Cardiac muscle cell (in vitro differentiated cells and primary cell): ENCODE data around the gene GNE. TPM values are rescaled to one million over a fixed set of nuclear protein-coding genes. Genes with fewer than 3 reads are reported as not detected.

Experiments
- DNase-seq, 2 donors: peaks; one replicate each; pipeline versions ENCODE4 v3.0.0 to v3.0.0-alpha.2; 2010 to 2017; ENCODE audit warnings: low read depth in 1 of 2, low spot score in 1 of 2
- H3K27ac ChIP-seq: fragments of 200-600 bp; sonication (generic); 2 replicates; pipeline ENCODE4 v1.5.1; 2016
- H3K27me3 ChIP-seq: fragments of 200-600 bp; sonication (generic); 2 replicates; pipeline ENCODE4 v1.6.0; 2016; ENCODE audit warnings: control low read depth
- H3K36me3 ChIP-seq: fragments of 200-600 bp; sonication (generic); 2 replicates; pipeline ENCODE4 v1.5.1; 2016; ENCODE audit warnings: control low read depth
- H3K4me1 ChIP-seq: fragments of 200-600 bp; sonication (generic); 2 replicates; pipeline ENCODE4 v1.8.1; 2017; ENCODE audit warnings: low read depth, mild to moderate bottlenecking, mixed run types
- H3K4me3 ChIP-seq: fragments of 200-600 bp; sonication (generic); 2 replicates; pipeline ENCODE4 v1.5.1; 2016; ENCODE audit warnings: mild to moderate bottlenecking
- H3K9me3 ChIP-seq: fragments of 200-600 bp; sonication (generic); 2 replicates; pipeline ENCODE4 v1.5.1; 2017; ENCODE audit warnings: low read depth, mild to moderate bottlenecking, control low read depth
- CTCF ChIP-seq: IDR thresholded peaks from 2 replicates; pipeline ENCODE4 v1.5.1; 2012; ENCODE audit warnings: low read depth, mild to moderate bottlenecking, low read length
- polyA plus RNA-seq: library from polyadenylated mRNA; unstranded; fragments of >200 nt; fragmentation: Nextera tagmentation; extraction: Ambion mirVana; gene quantifications from 2 replicates; pipeline ENCODE4 v1.2.1, GENCODE V29; 2016
- total RNA-seq: library from RNA; depleted of rRNA; stranded (reverse); fragments of >200 nt; gene quantifications from 2 replicates; pipeline ENCODE4 v1.2.3, GENCODE V29; 2016

Gene GNE
- total and polyA plus RNA-seq, 2 experiments from 2014 or later = 3.6 to 9.5 TPM

- DNase-seq = peak in 1 of 2 donors; percentile 22
- no peak for TF ChIP-seq CTCF
- Histone ChIP-seq H3K4me1 (no peaks in the 10 kb centered on the region), H3K27me3 (no peaks in the 10 kb centered on the region), H3K27ac (no peak overlapping the region), H3K9me3 (no peaks in the 10 kb centered on the region), H3K4me3 (no peak overlapping the region), H3K36me3 (no peaks in the 10 kb centered on the region)
These were observed 9.8 kb upstream of the GNE start for GRCh38 chr9:36268007-36268427.

GRCh38 chr9:36264896-36265295, 6.6 kb upstream of the GNE start:
- no peak for DNase-seq
- no peaks in the 10 kb centered on the region for H3K27me3 ChIP-seq
- H3K4me3 ChIP-seq = no peak overlapping the region
- no peaks in the 10 kb centered on the region for H3K36me3 ChIP-seq
- H3K4me1 ChIP-seq = no peaks in the 10 kb centered on the region
- no peak for TF ChIP-seq CTCF
- no peak overlapping the region for H3K27ac ChIP-seq
- no peaks in the 10 kb centered on the region for H3K9me3 ChIP-seq

- Histone ChIP-seq H3K27me3 (no peaks in the 10 kb centered on the region), H3K36me3 (no peaks in the 10 kb centered on the region), H3K27ac (no peak overlapping the region), H3K9me3 (no peaks in the 10 kb centered on the region), H3K4me1 (no peaks in the 10 kb centered on the region), H3K4me3 (no peak overlapping the region)
- TF ChIP-seq CTCF = no peak
- no peak for DNase-seq
These were observed 5.4 kb upstream of the GNE start for GRCh38 chr9:36263683-36264082.

GRCh38 chr9:36258996-36259533, 817 bp upstream of the GNE start:
- H3K9me3 ChIP-seq = no peaks in the 10 kb centered on the region
- no peaks in the 10 kb centered on the region for H3K4me1 ChIP-seq
- TF ChIP-seq CTCF = no peak
- no peaks in the 10 kb centered on the region for H3K27me3 ChIP-seq
- H3K36me3 ChIP-seq = no peaks in the 10 kb centered on the region
- H3K27ac ChIP-seq = peak overlapping the region; percentile 84
- H3K4me3 ChIP-seq = peak overlapping the region; percentile 71
- peak in 1 of 2 donors; percentile 22 for DNase-seq

GRCh38 chr9:36251428-36251827, 6.8 kb downstream of the GNE start:
- H3K4me3 ChIP-seq = no peak overlapping the region
- no peaks in the 10 kb centered on the region for H3K27me3 ChIP-seq
- no peak for DNase-seq
- no peaks in the 10 kb centered on the region for H3K9me3 ChIP-seq
- no peaks in the 10 kb centered on the region for H3K36me3 ChIP-seq
- no peaks in the 10 kb centered on the region for H3K4me1 ChIP-seq
- no peak for TF ChIP-seq CTCF
- no peak overlapping the region for H3K27ac ChIP-seq
